ENCODE results near the gene RBMS1.

DNA sequence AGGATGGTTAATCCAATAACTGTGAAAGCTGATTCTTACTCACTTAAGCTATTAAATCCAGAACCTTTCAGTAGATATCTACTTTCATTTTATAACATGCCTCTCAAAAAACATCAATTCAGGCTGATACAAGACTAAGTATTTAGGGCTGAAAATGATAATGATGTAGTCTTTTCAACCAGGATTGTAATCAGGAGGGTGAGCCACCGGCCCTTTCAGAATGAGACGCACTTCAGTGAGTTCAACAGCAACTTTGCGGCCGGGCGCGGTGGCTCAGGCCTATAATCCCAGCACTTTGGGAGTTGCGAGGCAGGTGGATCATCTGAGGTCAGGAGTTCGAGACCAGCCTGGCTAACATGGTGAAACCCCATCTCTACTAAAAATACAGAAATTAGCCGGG is 30.4 kb downstream of the RBMS1 start:
- no peak for TF ChIP-seq SIN3A (IDR thresholded peaks at IDR 0.05; ENCODE audit: borderline replicate concordance, insufficient read depth, low read length)
- TF ChIP-seq POLR2AphosphoS5 (IDR thresholded peaks at IDR 0.05; ENCODE audit: low read depth, low read length) = no peak
- TF ChIP-seq REST (IDR thresholded peaks at IDR 0.05; ENCODE audit: insufficient read depth in 1 of 2, low read depth in 2 of 2, low read length in 2 of 2) = no peak
